ENCODE data around the gene TMEM151B.

TMEM151B gene

GRCh38 chr6:44264154-44265006 lies 5.9 kb upstream of the TMEM151B start:
- DNase-seq (ENCODE audit: low read depth, low spot score), result no peak

GRCh38 chr6:44265007-44265721 lies 5.1 kb upstream of the TMEM151B start, which contains the start of gene NFKBIE:
NFKBIE (minus strand) TSS chr6:44265551; CDS start chr6:44265346, 205 bp downstream.
- no peak for DNase-seq (ENCODE audit: low read depth, low spot score)

GRCh38 chr6:44265722-44266233 lies 4.5 kb upstream of the TMEM151B start:
- DNase-seq (ENCODE audit: low read depth, low spot score), result no peak

- DNase-seq (ENCODE audit: low read depth, low spot score), result no peak
Measured at GRCh38 chr6:44266347-44266746, 3.9 kb upstream of the TMEM151B start.

GRCh38 chr6:44267252-44267651 lies 3.0 kb upstream of the TMEM151B start:
- DNase-seq (ENCODE audit: low read depth, low spot score), result no peak

GRCh38 chr6:44268095-44268628 lies 2.1 kb upstream of the TMEM151B start:
- DNase-seq (ENCODE audit: low read depth, low spot score), result no peak

GRCh38 chr6:44269178-44269920 lies 901 bp upstream of the TMEM151B start:
- DNase-seq (ENCODE audit: low read depth, low spot score), result no peak

- DNase-seq (ENCODE audit: low read depth, low spot score), result no peak
Measured at GRCh38 chr6:44270526-44271405, 516 bp downstream of the TMEM151B start.

- no peak for DNase-seq (ENCODE audit: low read depth, low spot score)
Measured at GRCh38 chr6:44271406-44271723, 1.1 kb downstream of the TMEM151B start.

- no peak for DNase-seq (ENCODE audit: low read depth, low spot score)
Measured at GRCh38 chr6:44271914-44272313, 1.7 kb downstream of the TMEM151B start.

- DNase-seq (ENCODE audit: low read depth, low spot score), result no peak
Measured at GRCh38 chr6:44272529-44272928, 2.3 kb downstream of the TMEM151B start.

GRCh38 chr6:44272999-44273566 lies 2.8 kb downstream of the TMEM151B start:
- DNase-seq (ENCODE audit: low read depth, low spot score), result no peak

- no peak for DNase-seq (ENCODE audit: low read depth, low spot score)
Measured at GRCh38 chr6:44273617-44274016, 3.4 kb downstream of the TMEM151B start.

- DNase-seq (ENCODE audit: low read depth, low spot score), result no peak
Measured at GRCh38 chr6:44275271-44275748, 5.1 kb downstream of the TMEM151B start.

GRCh38 chr6:44275749-44276648 lies 5.7 kb downstream of the TMEM151B start:
- DNase-seq (ENCODE audit: low read depth, low spot score), result no peak

GRCh38 chr6:44276667-44277640 lies 6.7 kb downstream of the TMEM151B start:
- no peak for DNase-seq (ENCODE audit: low read depth, low spot score)

GRCh38 chr6:44277763-44278162 lies 7.5 kb downstream of the TMEM151B start:
- DNase-seq (ENCODE audit: low read depth, low spot score), result no peak

- no peak for DNase-seq (ENCODE audit: low read depth, low spot score)
Measured at GRCh38 chr6:44278315-44278714, 8.1 kb downstream of the TMEM151B start.

Data from brain pericyte (primary cell).